ENCODE data around the gene ELMO2. TPM values are rescaled to one million over a fixed set of nuclear protein-coding genes. Genes with fewer than 3 reads are reported as not detected.

ELMO2 gene
- total RNA-seq, 1 donor from 2014 or later, result 53.3 TPM

GRCh38 chr20:46344488-46345162 is 61.8 kb downstream of the ELMO2 start:
- no peak overlapping the region for H3K27ac Mint-ChIP-seq
- peaks cover 3% of the 10 kb centered on the region for H3K36me3 Mint-ChIP-seq
- peaks cover 21% of the 10 kb centered on the region for H4K20me1 ChIP-seq (ENCODE audit: low read depth)
- peaks cover 76% of the 10 kb centered on the region for H3K4me1 Mint-ChIP-seq
- H3F3A ChIP-seq (ENCODE audit: low read depth), result peaks cover 18% of the 10 kb centered on the region
- no peak overlapping the region for H3K27ac ChIP-seq
- H3K9me3 Mint-ChIP-seq, result no peaks in the 10 kb centered on the region
- H3K9me3 ChIP-seq (ENCODE audit: low read depth), result no peaks in the 10 kb centered on the region
- H3K9ac ChIP-seq, result no peak overlapping the region
- TF ChIP-seq, protein P1, sequence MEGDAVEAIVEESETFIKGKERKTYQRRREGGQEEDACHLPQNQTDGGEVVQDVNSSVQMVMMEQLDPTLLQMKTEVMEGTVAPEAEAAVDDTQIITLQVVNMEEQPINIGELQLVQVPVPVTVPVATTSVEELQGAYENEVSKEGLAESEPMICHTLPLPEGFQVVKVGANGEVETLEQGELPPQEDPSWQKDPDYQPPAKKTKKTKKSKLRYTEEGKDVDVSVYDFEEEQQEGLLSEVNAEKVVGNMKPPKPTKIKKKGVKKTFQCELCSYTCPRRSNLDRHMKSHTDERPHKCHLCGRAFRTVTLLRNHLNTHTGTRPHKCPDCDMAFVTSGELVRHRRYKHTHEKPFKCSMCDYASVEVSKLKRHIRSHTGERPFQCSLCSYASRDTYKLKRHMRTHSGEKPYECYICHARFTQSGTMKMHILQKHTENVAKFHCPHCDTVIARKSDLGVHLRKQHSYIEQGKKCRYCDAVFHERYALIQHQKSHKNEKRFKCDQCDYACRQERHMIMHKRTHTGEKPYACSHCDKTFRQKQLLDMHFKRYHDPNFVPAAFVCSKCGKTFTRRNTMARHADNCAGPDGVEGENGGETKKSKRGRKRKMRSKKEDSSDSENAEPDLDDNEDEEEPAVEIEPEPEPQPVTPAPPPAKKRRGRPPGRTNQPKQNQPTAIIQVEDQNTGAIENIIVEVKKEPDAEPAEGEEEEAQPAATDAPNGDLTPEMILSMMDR (IDR thresholded peaks at IDR 0.05), result no peak
- no peak for TF ChIP-seq EZH2 (IDR thresholded peaks at IDR 0.05)
- H3K27me3 Mint-ChIP-seq (ENCODE audit: insufficient read depth, low read depth), result peaks cover 9% of the 10 kb centered on the region
- H3K36me3 ChIP-seq, result no peaks in the 10 kb centered on the region
- H3K4me1 ChIP-seq, result peaks cover 44% of the 10 kb centered on the region
- no peaks in the 10 kb centered on the region for H3K79me2 ChIP-seq (ENCODE audit: low read depth)
- H2AFZ ChIP-seq (replicated peaks), result no peak overlapping the region
- H3K4me3 Mint-ChIP-seq, result no peak overlapping the region
- no peak overlapping the region for H3K4me2 ChIP-seq
- no peak for DNase-seq (ENCODE audit: low spot score)
- H3K4me3 ChIP-seq, result no peak overlapping the region
- H3K27me3 ChIP-seq, result peaks cover 55% of the 10 kb centered on the region

DNA sequence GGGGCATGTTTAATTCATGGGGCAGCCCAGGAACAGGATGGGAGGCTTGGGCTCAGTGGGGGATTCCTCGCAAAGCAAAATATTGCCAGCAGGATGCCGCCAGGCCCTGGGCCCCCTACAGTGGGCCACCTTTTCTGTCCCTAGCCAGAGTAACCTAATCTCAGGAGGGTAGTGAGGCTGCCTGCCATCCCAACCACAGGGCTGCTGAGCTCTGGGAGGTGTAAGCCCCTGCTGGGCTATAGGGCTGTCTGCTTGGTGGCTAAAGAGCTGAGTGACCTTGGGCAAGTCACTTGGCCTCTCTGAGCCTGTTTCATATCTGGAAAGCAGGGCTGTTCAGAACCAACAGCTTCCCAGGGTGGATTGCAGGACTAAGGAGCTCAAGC is 62.4 kb downstream of the ELMO2 start:
- Histone ChIP-seq H3K9ac (no peak overlapping the region), H4K20me1 (ENCODE audit: low read depth) (peaks cover 17% of the 10 kb centered on the region), H3K9me3 (ENCODE audit: low read depth) (no peaks in the 10 kb centered on the region), H3K4me2 (no peak overlapping the region), H3K4me1 (peaks cover 38% of the 10 kb centered on the region), H3K27ac (no peak overlapping the region), H2AFZ (replicated peaks) (no peak overlapping the region), H3K36me3 (no peaks in the 10 kb centered on the region), H3K79me2 (ENCODE audit: low read depth) (no peaks in the 10 kb centered on the region), H3F3A (ENCODE audit: low read depth) (peaks cover 12% of the 10 kb centered on the region), H3K27me3 (peaks cover 60% of the 10 kb centered on the region), H3K4me3 (no peak overlapping the region)
- no peaks in the 10 kb centered on the region for H3K9me3 Mint-ChIP-seq
- peaks cover 9% of the 10 kb centered on the region for H3K27me3 Mint-ChIP-seq (ENCODE audit: insufficient read depth, low read depth)
- no peak overlapping the region for H3K4me3 Mint-ChIP-seq
- peaks cover 76% of the 10 kb centered on the region for H3K4me1 Mint-ChIP-seq
- DNase-seq (ENCODE audit: low spot score), result no peak
- peak overlapping the region; percentile 46 for H3K27ac Mint-ChIP-seq
- peaks cover 3% of the 10 kb centered on the region for H3K36me3 Mint-ChIP-seq
- TF ChIP-seq, protein P1 (IDR thresholded peaks at IDR 0.05), result no peak
- no peak for TF ChIP-seq EZH2phosphoT487 (IDR thresholded peaks at IDR 0.05)
- TF ChIP-seq EZH2 (IDR thresholded peaks at IDR 0.05), result no peak

DNA sequence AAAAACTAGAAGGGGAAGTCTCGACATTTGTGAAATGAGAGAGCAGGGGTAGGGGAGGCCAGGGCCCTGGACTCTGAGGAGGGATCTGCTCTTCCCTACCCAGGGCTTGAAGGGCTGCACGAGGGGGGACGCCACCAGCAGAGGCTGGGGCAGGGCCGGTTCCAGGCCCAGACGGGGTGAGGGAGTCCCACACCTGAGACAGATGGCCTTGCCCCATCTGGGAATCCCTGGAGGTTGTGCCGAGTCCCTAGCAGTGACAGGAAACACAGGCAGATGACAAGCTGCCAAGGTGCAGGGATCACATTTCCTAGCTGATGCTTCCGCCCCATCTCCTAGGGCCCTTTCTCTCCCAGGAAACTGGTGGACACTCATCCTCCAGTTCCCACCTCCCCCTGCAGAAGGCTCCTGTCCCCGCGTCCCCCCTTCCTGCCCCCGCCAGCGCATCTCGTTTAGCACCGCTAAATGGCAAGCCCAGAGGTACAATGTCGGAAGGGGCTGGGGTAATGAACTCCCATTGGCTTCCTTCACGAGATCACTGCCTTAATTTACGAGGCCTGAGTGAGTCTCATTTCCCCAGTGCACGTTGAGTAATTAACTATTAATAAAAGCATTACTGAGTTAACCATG is 63.0 kb downstream of the ELMO2 start:
- Histone ChIP-seq H3K27me3 (peaks cover 65% of the 10 kb centered on the region), H3K36me3 (no peaks in the 10 kb centered on the region), H3K4me3 (no peak overlapping the region), H4K20me1 (ENCODE audit: low read depth) (peaks cover 12% of the 10 kb centered on the region), H3K4me1 (peaks cover 33% of the 10 kb centered on the region), H3K79me2 (ENCODE audit: low read depth) (no peaks in the 10 kb centered on the region), H3F3A (ENCODE audit: low read depth) (peaks cover 12% of the 10 kb centered on the region), H3K9me3 (ENCODE audit: low read depth) (no peaks in the 10 kb centered on the region), H3K27ac (no peak overlapping the region), H3K4me2 (peak overlapping the region; percentile 12), H2AFZ (replicated peaks) (no peak overlapping the region), H3K9ac (no peak overlapping the region)
- peaks cover 76% of the 10 kb centered on the region for H3K4me1 Mint-ChIP-seq
- H3K27me3 Mint-ChIP-seq (ENCODE audit: insufficient read depth, low read depth), result peaks cover 8% of the 10 kb centered on the region
- H3K27ac Mint-ChIP-seq, result peak overlapping the region; percentile 81
- TF ChIP-seq EZH2 (IDR thresholded peaks at IDR 0.05) (no peak), EZH2phosphoT487 (IDR thresholded peaks at IDR 0.05) (no peak)
- TF ChIP-seq, protein P1 (IDR thresholded peaks at IDR 0.05), result no peak
- no peaks in the 10 kb centered on the region for H3K9me3 Mint-ChIP-seq
- DNase-seq (ENCODE audit: low spot score), result no peak
- H3K36me3 Mint-ChIP-seq, result peaks cover 3% of the 10 kb centered on the region
- H3K4me3 Mint-ChIP-seq, result peak overlapping the region; percentile 30

Data from neural progenitor cell (in vitro differentiated cells).